ENCODE data around the gene GRIK2. TPM values are rescaled to one million over a fixed set of nuclear protein-coding genes. Genes with fewer than 3 reads are reported as not detected.
"Not testable (repeated sequence)": the region's sequence is repeated elsewhere in the genome, so short reads cannot be mapped to it uniquely, and the experiment has no call there.

Gene GRIK2
- polyA plus RNA-seq, 1 experiment = 12.8 TPM

- CTCF ChIA-PET = no interaction called here
- TF ChIP-seq CTCF (IDR thresholded peaks at IDR 0.05; ENCODE audit: low read depth, low read length) = no peak
- H3K4me3 ChIP-seq (ENCODE audit: low read depth, low read length) = no peak overlapping the region
- no peaks in the 10 kb centered on the region for H3K27me3 ChIP-seq (ENCODE audit: control insufficient read depth, insufficient read depth, low read length)
- POLR2A ChIA-PET = no interaction called here
- no peaks in the 10 kb centered on the region for H3K9me3 ChIP-seq (ENCODE audit: control insufficient read depth, insufficient read depth, low read length)
- no peak overlapping the region for H3K27ac ChIP-seq (ENCODE audit: low read depth, low read length)
- DNase-seq (ENCODE audit: low read depth, low spot score) = peak; percentile 11
Measured at GRCh38 chr6:101614774-101615173, 221.3 kb downstream of the GRIK2 start.

GRCh38 chr6:101626269-101626668 is 232.8 kb downstream of the GRIK2 start:
- no peak for TF ChIP-seq CTCF (IDR thresholded peaks at IDR 0.05; ENCODE audit: low read depth, low read length)
- no peaks in the 10 kb centered on the region for H3K9me3 ChIP-seq (ENCODE audit: control insufficient read depth, insufficient read depth, low read length)
- ChIA-PET CTCF (interaction anchor here (1.2 kb wide), 1 partner anchor 19 kb away, joined by 3 read pairs; no protein-coding TSS in a partner anchor), POLR2A (no interaction called here)
- no peak overlapping the region for H3K27ac ChIP-seq (ENCODE audit: low read depth, low read length)
- H3K27me3 ChIP-seq (ENCODE audit: control insufficient read depth, insufficient read depth, low read length) = no peaks in the 10 kb centered on the region
- no peak overlapping the region for H3K4me3 ChIP-seq (ENCODE audit: low read depth, low read length)
- no peak for DNase-seq (ENCODE audit: low read depth, low spot score)

GRCh38 chr6:101630941-101631340 is 237.4 kb downstream of the GRIK2 start:
- DNase-seq (ENCODE audit: low read depth, low spot score) = no peak
- H3K27me3 ChIP-seq (ENCODE audit: control insufficient read depth, insufficient read depth, low read length) = no peaks in the 10 kb centered on the region
- H3K4me3 ChIP-seq (ENCODE audit: low read depth, low read length) = no peak overlapping the region
- no peak for TF ChIP-seq CTCF (IDR thresholded peaks at IDR 0.05; ENCODE audit: low read depth, low read length)
- H3K9me3 ChIP-seq (ENCODE audit: control insufficient read depth, insufficient read depth, low read length) = no peaks in the 10 kb centered on the region
- ChIA-PET CTCF (interaction anchor here (0.7 to 1.2 kb wide), 2 partner anchors 18 to 238 kb away, joined by 3 read pairs; no protein-coding TSS in a partner anchor), POLR2A (no interaction called here)
- H3K27ac ChIP-seq (ENCODE audit: low read depth, low read length) = no peak overlapping the region

- Histone ChIP-seq H3K27ac (ENCODE audit: low read depth, low read length) (no peak overlapping the region), H3K9me3 (ENCODE audit: control insufficient read depth, insufficient read depth, low read length) (no peaks in the 10 kb centered on the region), H3K27me3 (ENCODE audit: control insufficient read depth, insufficient read depth, low read length) (no peaks in the 10 kb centered on the region), H3K4me3 (ENCODE audit: low read depth, low read length) (no peak overlapping the region)
- DNase-seq (ENCODE audit: low read depth, low spot score) = no peak
- ChIA-PET POLR2A (no interaction called here), CTCF (no interaction called here)
- no peak for TF ChIP-seq CTCF (IDR thresholded peaks at IDR 0.05; ENCODE audit: low read depth, low read length)
Measured at GRCh38 chr6:101633081-101633480, 239.6 kb downstream of the GRIK2 start.

- CTCF ChIA-PET = not testable (repeated sequence)
Measured at GRCh38 chr6:101638865-101639264, 245.4 kb downstream of the GRIK2 start.

GRCh38 chr6:101640131-101640530 is 246.6 kb downstream of the GRIK2 start:
- Histone ChIP-seq H3K27me3 (ENCODE audit: control insufficient read depth, insufficient read depth, low read length) (no peaks in the 10 kb centered on the region), H3K27ac (ENCODE audit: low read depth, low read length) (no peak overlapping the region), H3K4me3 (ENCODE audit: low read depth, low read length) (no peak overlapping the region), H3K9me3 (ENCODE audit: control insufficient read depth, insufficient read depth, low read length) (no peaks in the 10 kb centered on the region)
- no peak for TF ChIP-seq CTCF (IDR thresholded peaks at IDR 0.05; ENCODE audit: low read depth, low read length)
- ChIA-PET CTCF (no interaction called here), POLR2A (no interaction called here)
- DNase-seq (ENCODE audit: low read depth, low spot score) = no peak

More at GRCh38 chr6:101638865-101639264, 245.4 kb downstream of the GRIK2 start:
- H3K9me3 ChIP-seq (ENCODE audit: control insufficient read depth, insufficient read depth, low read length); H3K27ac ChIP-seq (ENCODE audit: low read depth, low read length); DNase-seq (ENCODE audit: low read depth, low spot score); H3K4me3 ChIP-seq (ENCODE audit: low read depth, low read length); POLR2A ChIA-PET; H3K27me3 ChIP-seq (ENCODE audit: control insufficient read depth, insufficient read depth, low read length): not testable (repeated sequence)
